ENCODE measurements around the gene TBC1D9B.

DNA sequence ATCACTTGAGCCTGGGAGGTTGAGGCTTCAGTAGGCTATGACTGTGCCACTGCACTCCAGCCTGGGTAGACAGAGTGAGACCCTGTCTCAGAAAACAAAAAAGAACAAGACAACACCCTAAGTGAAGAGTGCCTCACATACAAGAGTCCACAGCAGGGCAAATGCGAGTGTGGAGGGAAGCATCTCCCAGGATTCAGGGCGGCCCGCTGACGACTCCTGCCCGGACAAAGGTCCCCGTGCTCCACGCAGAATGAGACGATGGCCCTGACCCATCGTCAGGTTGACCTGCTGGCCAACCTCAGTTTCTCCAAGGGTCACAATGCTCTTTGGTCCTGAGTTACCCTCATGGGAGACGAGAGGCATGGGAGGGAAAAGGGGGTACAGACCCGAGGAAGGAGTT is 67.4 kb downstream of the TBC1D9B start:
- no peak for TF ChIP-seq CTCF (IDR thresholded peaks at IDR 0.05)
- no peak for TF ChIP-seq POLR2A (IDR thresholded peaks at IDR 0.05)
- no peak for TF ChIP-seq POLR2AphosphoS5 (IDR thresholded peaks at IDR 0.05)
- no peak for TF ChIP-seq EP300 (IDR thresholded peaks at IDR 0.05)

All from gastroesophageal sphincter (tissue), 3 donors.